HG03159 (cell line): ENCODE measurements around the gene DNAAF3.
A peak's percentile ranks its signal among the peaks of the same experiment; 100 is the strongest.
"Not testable (repeated sequence)": the region's sequence is repeated elsewhere in the genome, so short reads cannot be mapped to it uniquely, and the experiment has no call there.

ENCODE experiments used
- ATAC-seq: cut with Tn5 transposase; IDR thresholded peaks from one replicate; pipeline ENCODE4 v1.9.1; 2021; ENCODE audit warnings: mild to moderate bottlenecking, moderate library complexity; ENCODE audit not compliant: unreplicated experiment

DNAAF3 gene

GRCh38 chr19:55176076-55176475 lies 9.7 kb upstream of the DNAAF3 start:
- ATAC-seq = no peak

GRCh38 chr19:55175117-55175867 lies 8.9 kb upstream of the DNAAF3 start:
- no peak for ATAC-seq

- no peak for ATAC-seq
Observed at GRCh38 chr19:55174425-55175116, 8.2 kb upstream of the DNAAF3 start.

GRCh38 chr19:55173714-55174409 lies 7.4 kb upstream of the DNAAF3 start:
- no peak for ATAC-seq

- ATAC-seq = no peak
Observed at GRCh38 chr19:55173186-55173713, 6.8 kb upstream of the DNAAF3 start.

- ATAC-seq = no peak
Observed at GRCh38 chr19:55172741-55173140, 6.3 kb upstream of the DNAAF3 start.

DNA sequence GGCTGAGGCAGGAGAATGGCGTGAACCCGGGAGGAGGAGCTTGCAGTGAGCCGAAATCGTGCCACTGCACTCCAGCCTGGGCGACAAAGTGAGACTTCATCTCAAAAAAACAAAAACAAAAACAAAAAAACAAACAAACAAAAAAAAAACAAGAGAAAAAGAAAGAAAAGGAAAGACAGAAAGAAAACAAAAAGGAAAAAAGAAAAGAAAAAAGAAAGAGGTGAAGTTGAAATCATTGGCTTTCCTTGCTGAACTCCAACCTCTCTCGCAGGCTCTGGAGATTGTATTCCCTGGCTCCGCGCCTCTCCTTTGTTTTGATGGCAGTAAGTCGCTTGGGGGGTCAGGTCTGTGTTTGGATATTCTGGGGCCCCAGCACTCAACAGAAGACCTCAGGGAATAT lies 5.9 kb upstream of the DNAAF3 start:
- ATAC-seq = not testable (repeated sequence)

DNA sequence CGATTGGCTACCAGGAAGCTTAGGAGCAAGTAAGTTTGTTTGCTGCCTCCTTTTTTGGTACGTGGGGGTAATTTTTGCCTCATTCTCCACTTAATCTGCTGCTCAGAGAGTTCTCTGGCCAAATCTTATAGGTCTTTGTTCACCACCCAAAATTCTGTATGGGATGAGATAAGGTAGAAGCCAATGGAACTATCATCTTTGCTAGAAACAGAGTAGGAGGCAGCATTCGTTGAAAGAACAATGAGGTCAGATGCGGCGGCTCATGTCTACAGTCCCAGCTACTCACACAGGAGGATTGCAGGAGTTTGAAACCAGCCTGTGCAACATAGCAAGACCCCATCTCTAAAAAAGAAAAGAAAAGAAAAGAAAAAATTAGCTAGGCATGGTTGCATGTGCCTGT lies 5.0 kb upstream of the DNAAF3 start:
- no peak for ATAC-seq

DNA sequence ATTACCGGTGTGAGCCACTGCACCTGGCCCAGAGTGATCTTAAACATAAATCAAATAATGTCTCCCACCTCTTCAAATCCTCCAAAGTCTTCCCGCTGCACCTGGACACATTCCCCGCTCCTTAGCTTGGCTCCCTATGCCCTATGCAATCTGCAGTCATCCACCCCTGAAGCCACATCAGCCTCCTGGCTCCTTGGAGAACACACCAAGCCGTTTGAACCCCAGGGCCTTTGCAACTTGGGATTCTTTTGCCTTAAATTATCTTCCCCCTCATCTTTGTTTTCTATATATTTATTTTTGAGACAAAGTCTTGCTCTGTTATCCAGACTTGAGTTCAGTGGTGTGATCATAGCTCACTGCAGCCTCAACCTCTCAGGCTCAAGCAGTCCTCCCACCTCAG lies 2.7 kb upstream of the DNAAF3 start:
- ATAC-seq = no peak

DNA sequence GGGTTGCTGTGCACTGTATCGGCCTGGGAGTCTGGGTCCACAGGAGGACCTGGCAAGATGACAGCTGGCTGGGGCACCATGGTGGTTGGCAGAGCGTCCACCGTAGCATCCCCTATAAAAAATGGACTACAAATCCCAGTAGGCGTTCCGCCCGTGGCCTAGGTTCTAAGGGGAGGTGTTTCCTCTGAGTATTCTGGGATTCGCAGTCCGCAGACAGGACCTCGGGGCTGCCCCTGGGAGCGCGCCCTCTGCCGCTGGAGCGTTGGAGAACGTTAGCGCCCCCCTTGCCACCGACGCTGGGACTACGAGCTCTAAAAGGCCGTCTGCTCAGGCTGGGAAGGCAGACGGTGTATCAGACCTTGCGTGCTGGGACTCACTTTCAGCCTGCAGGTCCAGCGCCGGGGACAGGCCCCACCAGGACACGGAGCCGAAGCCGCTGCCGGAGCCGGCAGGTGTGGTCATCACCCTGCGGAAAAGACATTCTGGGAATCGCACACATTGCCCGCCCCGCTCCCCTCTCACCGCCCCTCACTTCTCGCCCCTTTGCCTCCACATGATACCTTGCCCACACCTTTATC lies 372 bp downstream of the DNAAF3 start:
- peak; percentile 10 for ATAC-seq

GRCh38 chr19:55161571-55162322 lies 4.7 kb downstream of the DNAAF3 start:
- no peak for ATAC-seq

DNA sequence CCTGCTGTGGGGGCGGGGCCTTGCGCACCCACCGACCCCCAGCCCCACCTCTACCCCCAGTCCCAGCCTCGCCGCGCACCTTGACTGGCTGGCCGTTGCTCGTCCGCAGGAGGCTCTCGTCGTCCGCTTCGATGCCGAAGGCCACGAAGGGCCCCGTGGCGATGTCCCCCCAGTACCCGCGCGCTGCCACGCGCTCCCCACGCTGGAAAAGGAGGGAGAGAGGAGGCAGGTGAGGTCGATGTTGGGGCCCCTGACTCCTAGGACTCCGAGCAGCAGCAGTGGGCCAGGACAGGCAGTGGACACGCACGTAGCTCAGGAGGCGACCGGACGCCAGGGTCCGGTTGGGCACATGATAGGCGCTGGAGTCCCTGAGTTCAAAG lies 5.4 kb downstream of the DNAAF3 start:
- ATAC-seq = no peak

DNA sequence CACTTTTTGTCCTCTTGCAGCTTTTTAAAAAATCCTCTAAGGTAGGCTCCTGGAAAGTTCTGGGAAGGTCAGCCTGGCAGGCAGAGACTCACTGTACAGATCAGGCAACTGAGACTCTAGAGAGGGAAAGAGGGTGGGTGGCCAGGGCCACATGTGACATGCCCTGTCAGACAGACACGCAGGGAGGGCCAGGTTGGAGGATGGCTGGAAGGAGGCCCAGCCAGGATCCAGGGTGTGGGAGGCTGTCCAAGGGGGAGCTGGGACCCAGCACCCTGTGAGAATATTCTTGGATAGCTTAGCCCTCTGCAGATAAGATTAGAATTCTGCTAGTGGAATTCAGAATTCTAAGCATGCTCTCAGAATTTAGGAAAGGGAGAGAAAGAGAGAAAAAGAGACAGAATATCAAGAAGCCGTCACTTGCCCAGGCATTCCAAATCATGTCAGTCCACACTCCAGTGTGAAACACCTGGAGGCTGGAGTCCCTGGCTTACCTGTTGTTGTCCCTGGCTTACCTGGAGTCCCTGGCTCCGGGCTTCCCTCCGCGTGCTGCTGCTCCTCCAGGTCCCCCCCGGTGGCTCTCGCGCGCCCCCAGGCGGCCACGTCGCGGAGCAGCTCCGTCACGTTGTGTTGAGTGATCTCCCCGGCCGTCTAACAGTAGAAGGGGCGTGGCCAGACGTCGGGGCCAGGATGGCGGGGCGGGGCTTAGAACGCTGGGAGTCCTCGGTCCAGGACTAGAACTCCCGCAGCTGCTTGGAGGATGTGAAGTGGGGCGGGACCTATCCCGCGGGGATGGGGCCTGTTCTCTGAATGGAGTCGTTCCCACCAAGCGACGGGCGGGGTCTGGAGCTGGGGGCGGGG lies 6.1 kb downstream of the DNAAF3 start:
- peak; percentile 86 for ATAC-seq

GRCh38 chr19:55158848-55159749 lies 7.3 kb downstream of the DNAAF3 start:
- ATAC-seq = no peak

- no peak for ATAC-seq
Observed at GRCh38 chr19:55158423-55158822, 8.0 kb downstream of the DNAAF3 start.

- ATAC-seq = no peak
Observed at GRCh38 chr19:55157064-55157908, 9.1 kb downstream of the DNAAF3 start, which contains the start of gene TNNI3. TSS of gene TNNI3 (minus strand) at chr19:55157732. CDS start at chr19:55157589, 143 bp downstream.

DNA sequence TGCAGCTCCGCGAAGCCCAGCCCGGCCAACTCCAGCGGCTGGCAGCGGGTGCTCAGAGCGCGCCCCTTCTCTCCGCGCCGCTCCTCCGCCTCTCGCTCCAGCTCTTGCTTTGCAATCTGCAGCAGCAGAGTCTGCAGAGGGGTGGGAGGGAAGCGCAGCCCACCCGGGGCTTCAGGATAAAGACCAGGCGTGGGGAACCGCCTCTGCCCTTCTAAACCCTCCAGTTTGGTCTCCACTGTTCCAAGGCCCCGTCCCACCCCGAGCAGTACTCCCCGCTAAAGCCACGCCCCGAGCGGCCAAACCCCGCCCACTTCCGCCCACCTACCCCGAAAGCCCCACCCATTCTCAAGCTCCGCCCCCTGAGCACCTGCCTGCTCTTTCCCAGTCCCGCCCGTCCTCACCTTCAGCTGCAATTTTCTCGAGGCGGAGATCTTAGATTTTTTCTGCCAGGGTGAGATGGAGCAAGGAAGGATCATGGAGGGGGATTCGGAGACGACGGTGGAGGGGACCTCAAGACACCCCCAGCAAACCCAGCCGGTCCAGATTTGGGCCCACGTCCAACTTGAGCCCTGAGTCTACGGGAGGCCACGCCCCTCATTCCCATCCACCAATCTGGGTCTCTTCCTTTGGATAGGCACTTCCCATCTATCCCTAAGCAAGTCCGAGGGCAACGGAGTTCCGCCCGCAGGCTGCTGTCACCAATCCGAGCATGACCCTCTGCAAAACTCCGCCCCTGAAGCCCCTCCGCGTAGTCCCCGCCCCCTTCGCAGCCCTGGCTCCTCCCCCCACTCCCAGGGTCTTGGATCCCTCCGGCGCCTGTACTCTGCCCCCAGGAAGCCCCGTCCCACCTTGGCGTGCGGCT lies 10.0 kb downstream of the DNAAF3 start:
- no peak for ATAC-seq
